Left ventricle myocardium inferior (tissue), 1 donor: Measurements from ENCODE around the gene SEMA6B. TPM values are rescaled to one million over a fixed set of nuclear protein-coding genes. Genes with fewer than 3 reads are reported as not detected.
A peak's percentile ranks its signal among the peaks of the same experiment; 100 is the strongest.

ENCODE experiments used
- DNase-seq: peaks from one replicate; pipeline ENCODE4 v3.0.0-alpha.2; 2020
- H3K27ac ChIP-seq: fragments of 200-600 bp; replicated peaks from 2 replicates; pipeline ENCODE4 v1.8.0; 2021
- H3K27me3 ChIP-seq: fragments of 200-600 bp; 2 replicates; pipeline ENCODE4 v1.8.0; 2021; ENCODE audit warnings: low read depth
- H3K36me3 ChIP-seq: fragments of 200-600 bp; 2 replicates; pipeline ENCODE4 v1.8.0; 2021
- H3K4me1 ChIP-seq: fragments of 200-600 bp; 2 replicates; pipeline ENCODE4 v1.8.0; 2021
- H3K4me3 ChIP-seq: fragments of 200-600 bp; 2 replicates; pipeline ENCODE4 v1.8.0; 2021; ENCODE audit warnings: mild to moderate bottlenecking, moderate library complexity
- H3K9me3 ChIP-seq: fragments of 200-600 bp; replicated peaks from 2 replicates; pipeline ENCODE4 v1.8.0; 2021
- intact Hi-C: fragments of 100-400 bp; cut with micrococcal nuclease; formaldehyde crosslinking; loops from one replicate; pipeline ENCODE4 v1.11.0; 2022
- total RNA-seq: library from RNA; stranded (reverse); fragmentation: NEBNext Ultra II Directional; extraction: Animal tissue kit (Norgen Biotek cat#: 25700); gene quantifications from one replicate; pipeline ENCODE4 v1.2.1, GENCODE V29; 2021
- TF ChIP-seq, protein P1 (sequence below): fragments of 200-600 bp; IDR thresholded peaks from 2 replicates; pipeline ENCODE4 v1.8.0; 2021; ENCODE audit warnings: antibody characterized with exemption, mild to moderate bottlenecking, borderline replicate concordance
- donor health status: DM: no; HTN: yes; CAD: no; lungs with severe emphysema.

The SEMA6B gene
- total RNA-seq, 1 donor from 2014 or later = 7.2 TPM

DNA sequence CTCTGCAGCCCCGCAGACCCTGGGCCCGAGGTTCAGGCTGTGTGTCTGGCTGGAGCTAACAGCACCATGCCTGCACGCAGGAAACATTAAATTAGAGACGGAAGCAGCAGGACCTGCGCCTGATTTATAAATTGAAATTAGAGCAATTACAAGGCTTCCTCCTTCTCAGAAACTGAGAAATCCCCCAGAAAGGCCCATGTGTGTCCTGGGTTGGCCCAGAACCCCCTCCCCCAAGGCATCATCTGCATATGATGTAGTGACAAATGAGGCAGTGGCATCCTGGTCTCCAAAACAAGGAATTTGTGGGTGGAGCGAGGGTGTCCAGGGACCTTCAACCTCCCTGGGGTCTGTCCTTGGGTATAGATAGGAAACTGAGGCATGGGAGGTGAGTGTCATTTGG lies 27.2 kb upstream of the SEMA6B start:
- Histone ChIP-seq H3K36me3 (no peaks in the 10 kb centered on the region), H3K27ac (no peak overlapping the region), H3K4me1 (peaks cover 12% of the 10 kb centered on the region), H3K27me3 (peaks cover 75% of the 10 kb centered on the region), H3K9me3 (no peaks in the 10 kb centered on the region), H3K4me3 (no peak overlapping the region)
- no peak for DNase-seq
- intact Hi-C loops = no loop called here
- TF ChIP-seq, protein P1, sequence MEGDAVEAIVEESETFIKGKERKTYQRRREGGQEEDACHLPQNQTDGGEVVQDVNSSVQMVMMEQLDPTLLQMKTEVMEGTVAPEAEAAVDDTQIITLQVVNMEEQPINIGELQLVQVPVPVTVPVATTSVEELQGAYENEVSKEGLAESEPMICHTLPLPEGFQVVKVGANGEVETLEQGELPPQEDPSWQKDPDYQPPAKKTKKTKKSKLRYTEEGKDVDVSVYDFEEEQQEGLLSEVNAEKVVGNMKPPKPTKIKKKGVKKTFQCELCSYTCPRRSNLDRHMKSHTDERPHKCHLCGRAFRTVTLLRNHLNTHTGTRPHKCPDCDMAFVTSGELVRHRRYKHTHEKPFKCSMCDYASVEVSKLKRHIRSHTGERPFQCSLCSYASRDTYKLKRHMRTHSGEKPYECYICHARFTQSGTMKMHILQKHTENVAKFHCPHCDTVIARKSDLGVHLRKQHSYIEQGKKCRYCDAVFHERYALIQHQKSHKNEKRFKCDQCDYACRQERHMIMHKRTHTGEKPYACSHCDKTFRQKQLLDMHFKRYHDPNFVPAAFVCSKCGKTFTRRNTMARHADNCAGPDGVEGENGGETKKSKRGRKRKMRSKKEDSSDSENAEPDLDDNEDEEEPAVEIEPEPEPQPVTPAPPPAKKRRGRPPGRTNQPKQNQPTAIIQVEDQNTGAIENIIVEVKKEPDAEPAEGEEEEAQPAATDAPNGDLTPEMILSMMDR = no peak

DNA sequence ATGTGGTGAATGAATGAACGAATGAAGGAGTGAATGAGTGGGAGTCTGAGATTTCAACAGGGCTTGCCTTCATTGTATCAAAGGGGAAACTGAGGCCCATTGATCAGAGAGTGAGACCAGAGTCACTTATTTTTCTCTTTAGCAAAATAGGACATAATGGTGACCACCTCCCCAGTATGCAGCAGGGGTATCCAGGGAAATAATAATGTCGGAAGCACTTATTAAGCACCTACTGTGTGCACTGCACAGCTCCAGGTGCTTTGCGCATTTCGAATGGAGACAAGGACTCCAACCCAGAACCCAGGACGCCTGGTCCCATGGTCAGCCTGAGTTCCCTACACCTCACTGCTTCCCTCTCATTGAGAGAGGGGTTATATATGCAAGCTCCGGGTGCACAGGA lies 26.8 kb upstream of the SEMA6B start:
- TF ChIP-seq, protein P1 = no peak
- Histone ChIP-seq H3K9me3 (no peaks in the 10 kb centered on the region), H3K4me1 (peaks cover 12% of the 10 kb centered on the region), H3K27ac (no peak overlapping the region), H3K4me3 (no peak overlapping the region), H3K36me3 (no peaks in the 10 kb centered on the region), H3K27me3 (peaks cover 73% of the 10 kb centered on the region)
- intact Hi-C loops = no loop called here
- DNase-seq = no peak

DNA sequence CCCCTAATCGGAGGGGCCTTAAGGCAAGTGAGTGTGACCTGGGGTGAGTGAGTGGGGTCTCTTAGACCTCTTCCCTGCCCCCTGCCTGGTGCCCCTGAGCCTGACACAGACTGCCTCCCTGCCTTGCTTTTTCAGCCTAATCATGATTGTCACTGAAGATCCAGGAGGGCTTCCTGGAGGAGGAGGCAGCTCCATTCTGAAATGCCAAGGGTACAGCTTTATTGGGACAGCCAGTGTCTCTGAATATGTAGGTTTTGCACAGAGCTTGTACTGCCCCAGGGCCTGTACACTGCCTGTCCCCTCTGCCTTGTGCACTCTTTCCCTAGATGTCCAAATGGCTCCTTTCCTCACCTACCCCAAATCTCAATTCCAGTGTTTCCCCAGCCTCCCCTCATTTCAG lies 26.1 kb upstream of the SEMA6B start:
- no peaks in the 10 kb centered on the region for H3K36me3 ChIP-seq
- TF ChIP-seq, protein P1 = no peak
- no peak overlapping the region for H3K4me3 ChIP-seq
- intact Hi-C loops = no loop called here
- H3K27ac ChIP-seq = no peak overlapping the region
- H3K4me1 ChIP-seq = peaks cover 14% of the 10 kb centered on the region
- peaks cover 73% of the 10 kb centered on the region for H3K27me3 ChIP-seq
- no peak for DNase-seq
- no peaks in the 10 kb centered on the region for H3K9me3 ChIP-seq

DNA sequence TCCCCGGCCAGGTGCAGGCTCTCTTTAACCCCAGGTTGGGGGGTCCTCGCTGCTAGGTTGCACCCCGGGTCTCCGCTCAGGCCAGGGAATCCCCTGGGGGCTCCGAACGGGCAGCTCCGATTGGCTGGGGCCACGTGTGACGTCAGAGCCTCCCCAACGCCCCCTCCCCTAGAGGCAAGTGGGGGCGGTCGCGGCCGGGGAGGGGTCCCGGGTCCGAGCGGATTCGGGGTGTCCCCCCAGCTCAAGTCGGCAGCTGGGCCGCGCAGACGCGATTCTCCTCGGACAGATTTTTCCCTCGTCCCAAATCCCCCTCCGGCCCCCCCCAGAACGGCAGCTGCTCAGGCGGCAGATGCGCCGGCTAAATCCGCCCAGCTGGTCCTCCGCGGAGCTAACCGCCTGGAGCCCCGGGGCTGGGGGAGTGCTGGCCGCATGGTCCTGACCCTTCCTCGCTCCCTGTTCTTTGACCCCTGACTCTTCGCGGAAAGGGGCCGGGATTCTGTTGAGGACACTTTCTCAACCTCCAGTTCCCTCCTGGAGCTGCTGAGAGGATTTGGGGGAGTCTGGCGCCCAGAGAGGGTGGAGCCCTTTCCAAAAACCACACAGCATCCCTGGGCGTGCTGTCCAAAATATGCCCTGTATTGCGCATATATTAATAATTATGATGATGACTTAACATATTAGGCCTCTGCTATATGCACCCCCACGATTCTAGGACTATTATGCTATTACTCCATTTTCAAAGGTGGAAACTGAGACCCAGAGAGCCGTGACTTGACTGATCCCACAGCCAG lies 25.4 kb upstream of the SEMA6B start:
- Histone ChIP-seq H3K36me3 (no peaks in the 10 kb centered on the region), H3K9me3 (no peaks in the 10 kb centered on the region), H3K27me3 (peaks cover 73% of the 10 kb centered on the region), H3K4me3 (peak overlapping the region; percentile 67), H3K4me1 (peaks cover 20% of the 10 kb centered on the region), H3K27ac (no peak overlapping the region)
- TF ChIP-seq, protein P1 = no peak
- no peak for DNase-seq
- intact Hi-C loops = no loop called here

DNA sequence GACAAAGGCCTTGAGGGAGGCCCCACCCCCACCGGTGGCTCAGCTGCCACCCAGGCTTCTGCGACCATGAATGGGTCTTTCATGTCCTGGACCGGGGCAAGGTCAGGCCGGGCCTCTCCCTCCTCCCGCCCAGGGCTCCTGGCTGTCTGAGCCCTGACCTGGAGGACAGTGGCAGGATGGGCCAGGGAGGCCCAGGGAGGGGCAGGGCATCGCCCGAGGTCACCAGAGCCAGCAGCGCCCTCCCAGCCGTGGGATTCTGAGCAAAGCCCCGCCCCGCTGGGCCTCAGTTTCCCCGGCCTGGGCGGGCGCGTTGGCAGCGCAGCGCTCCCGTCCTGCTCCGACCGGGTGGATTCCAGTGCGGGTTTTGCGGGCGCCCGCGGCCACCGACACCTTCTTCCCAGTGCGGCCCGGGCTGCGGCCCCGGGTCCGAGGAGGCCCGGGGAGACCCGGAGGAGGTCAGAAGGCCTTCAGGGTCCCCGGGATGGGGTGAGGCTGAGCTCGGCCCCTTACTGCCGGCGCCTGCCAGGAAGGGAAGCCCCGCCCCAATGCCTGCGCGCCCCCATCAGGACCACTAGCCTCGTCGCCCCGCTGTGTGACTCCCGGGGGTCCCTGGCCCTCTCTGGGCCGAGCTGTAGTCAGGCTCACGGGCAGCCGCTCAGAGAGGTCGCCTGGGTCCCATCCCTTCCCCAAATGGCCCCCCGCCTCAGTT lies 24.6 kb upstream of the SEMA6B start:
- Histone ChIP-seq H3K27ac (no peak overlapping the region), H3K4me3 (peak overlapping the region; percentile 67), H3K27me3 (peaks cover 78% of the 10 kb centered on the region), H3K9me3 (no peaks in the 10 kb centered on the region), H3K4me1 (peaks cover 20% of the 10 kb centered on the region), H3K36me3 (no peaks in the 10 kb centered on the region)
- intact Hi-C loops = no loop called here
- no peak for DNase-seq
- TF ChIP-seq, protein P1 = no peak
